ENCODE results near the gene CACNG3.
"Not testable (repeated sequence)": the region's sequence is repeated elsewhere in the genome, so short reads cannot be mapped to it uniquely, and the experiment has no call there.

CACNG3 gene

DNA sequence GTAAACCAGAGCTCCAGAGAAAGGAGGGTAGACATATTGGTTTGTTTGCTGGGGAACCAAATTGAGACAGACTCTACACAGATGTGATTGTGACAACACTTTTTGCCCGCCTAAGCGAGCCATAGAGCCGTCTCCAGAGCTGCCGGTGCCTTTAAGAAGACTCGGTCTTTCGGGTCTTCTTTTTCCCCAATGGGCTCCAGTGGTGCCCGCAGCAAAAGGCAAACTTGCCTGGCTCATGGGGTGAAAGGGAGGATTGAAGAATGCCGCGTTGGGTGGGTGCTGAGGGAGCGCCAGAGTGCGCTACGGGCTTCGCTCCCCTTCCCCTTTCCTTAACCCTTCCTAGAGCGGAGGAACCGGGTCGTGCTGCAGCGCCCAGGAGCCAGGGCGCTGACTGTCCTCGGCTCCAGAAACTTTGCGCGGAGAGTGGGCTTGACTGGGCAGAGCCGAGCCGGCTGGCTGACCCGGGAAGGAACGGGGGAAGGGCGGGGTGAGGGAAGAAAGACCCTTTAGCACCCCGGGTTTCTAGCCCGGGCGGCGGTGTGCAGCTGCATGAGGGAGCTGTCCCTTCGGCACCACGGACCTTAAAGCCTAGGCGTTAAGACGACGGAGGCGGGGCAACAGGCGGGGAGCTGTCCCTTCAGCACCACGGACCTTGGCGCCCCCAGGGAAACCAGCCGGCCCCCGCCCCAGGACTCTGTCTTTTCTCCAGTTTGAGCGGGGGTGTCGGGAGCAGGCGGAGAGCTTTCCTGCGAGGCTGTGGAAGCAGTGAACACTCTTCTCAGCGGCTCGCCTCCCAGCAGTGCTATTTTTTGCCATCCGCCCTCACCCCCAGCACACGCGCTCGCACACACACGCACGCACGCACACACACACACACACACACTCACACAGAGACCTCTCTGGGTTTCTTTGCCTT is at the start of gene CACNG3:
TSS of gene CACNG3 (plus strand) at position 880 of the 916 bp plus-strand sequence. CDS start 420 bp downstream, outside the sequence.
- in situ Hi-C loops (cut with MboI; ENCODE audit: low sequenced_read_pairs) = loop anchor here (25.0 kb wide), 1 partner anchor 518 kb away; no protein-coding TSS in a partner anchor

DNA sequence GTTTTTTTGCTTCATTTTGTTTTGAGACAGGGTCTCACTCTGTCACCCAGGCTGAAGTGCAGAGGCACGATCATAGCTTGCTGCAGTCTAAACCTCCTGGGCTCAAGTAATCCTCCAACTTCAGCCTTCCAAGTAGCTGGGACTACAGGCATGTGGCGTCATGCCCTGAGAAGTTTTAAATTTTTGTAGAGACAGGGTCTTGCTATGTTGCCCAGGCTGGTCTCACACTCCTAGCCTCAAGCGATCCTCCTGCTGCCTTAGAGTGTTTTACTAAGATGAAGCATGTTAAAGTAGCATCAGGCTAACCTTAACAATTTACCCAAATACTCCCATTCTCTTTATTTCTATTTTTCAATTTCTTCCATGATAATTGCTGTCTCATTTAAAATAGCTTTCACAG is 49.2 kb upstream of the CACNG3 start:
- in situ Hi-C loops (cut with MboI; ENCODE audit: low sequenced_read_pairs) = no loop called here

DNA sequence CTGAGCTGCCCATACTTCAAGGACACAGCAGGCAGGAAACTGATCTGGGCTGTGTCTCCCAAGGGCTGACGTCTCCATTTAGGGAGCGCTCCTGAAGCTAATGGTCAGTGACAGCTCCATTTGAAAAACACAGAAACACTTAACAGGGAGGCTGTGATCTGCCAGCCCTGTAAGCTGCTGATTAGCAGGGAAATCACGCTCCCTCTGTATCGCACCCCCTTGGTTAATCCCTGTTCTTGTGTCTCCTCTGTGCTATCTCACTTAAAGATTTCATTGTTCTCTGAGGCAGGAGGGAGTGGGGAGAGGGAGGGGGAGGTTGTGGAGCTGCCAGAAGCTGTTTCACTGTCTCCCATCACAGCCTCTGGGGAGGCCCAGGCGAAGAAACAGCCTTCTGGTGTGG is 47.4 kb upstream of the CACNG3 start:
- in situ Hi-C loops (cut with MboI; ENCODE audit: low sequenced_read_pairs) = no loop called here

DNA sequence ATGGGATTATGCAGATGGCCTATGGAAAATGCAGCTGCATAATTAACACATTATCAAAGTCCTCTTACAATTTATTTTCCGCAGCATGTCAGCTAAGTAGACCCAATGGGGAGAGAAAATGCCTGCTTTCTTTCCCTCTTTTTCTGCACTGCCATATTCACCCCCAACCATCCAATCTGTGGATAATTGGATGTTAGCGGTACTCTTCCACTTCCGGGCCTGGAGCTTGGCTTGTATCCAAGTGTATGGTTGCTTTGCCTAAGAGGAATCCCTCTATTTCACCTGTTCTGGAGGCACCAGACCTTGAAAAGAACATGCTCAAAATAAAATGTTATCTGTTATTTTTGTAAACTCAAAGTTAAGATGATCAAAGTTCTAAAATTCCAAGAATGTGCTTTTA is 41.1 kb upstream of the CACNG3 start:
- in situ Hi-C loops (cut with MboI; ENCODE audit: low sequenced_read_pairs) = no loop called here

DNA sequence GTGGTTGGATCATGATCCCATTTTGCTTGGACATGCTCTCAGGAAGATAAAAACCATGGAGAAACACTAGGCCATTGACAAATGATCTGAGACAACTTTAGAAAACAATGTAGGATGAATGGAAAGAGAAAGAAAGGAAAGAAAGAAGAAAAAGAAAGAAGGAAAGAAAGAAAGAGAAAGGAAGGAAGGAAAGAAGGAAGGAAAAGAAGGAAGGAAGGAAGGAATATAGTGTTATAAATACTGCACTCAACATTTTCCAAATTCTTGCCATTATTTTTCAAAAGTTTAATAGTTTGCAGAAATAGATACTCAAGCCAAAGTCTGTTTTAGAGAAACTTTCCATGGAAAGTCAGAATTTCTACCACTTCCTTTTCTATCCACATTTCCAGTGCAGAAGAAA is 39.2 kb upstream of the CACNG3 start:
- in situ Hi-C loops (cut with MboI; ENCODE audit: low sequenced_read_pairs) = no loop called here

DNA sequence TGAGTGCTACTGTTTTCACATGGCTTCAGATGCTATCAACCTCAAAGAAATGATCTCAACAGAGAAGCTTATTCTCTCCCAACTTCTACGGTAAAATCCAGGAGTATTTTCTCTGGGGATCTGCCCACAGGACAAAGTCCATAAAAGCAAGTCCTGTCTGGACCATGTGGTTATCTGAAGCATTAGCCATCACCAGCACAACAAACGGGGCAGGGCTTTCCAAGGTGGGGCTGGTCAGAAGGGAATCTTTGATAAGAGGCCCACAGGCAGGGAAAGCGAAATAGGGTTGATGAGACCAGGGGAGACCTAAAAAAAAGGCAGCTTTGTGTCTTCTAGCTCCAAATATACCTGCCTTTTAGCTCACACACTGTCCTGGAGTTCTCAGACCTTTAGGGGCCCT is 38.7 kb upstream of the CACNG3 start:
- in situ Hi-C loops (cut with MboI; ENCODE audit: low sequenced_read_pairs) = no loop called here

DNA sequence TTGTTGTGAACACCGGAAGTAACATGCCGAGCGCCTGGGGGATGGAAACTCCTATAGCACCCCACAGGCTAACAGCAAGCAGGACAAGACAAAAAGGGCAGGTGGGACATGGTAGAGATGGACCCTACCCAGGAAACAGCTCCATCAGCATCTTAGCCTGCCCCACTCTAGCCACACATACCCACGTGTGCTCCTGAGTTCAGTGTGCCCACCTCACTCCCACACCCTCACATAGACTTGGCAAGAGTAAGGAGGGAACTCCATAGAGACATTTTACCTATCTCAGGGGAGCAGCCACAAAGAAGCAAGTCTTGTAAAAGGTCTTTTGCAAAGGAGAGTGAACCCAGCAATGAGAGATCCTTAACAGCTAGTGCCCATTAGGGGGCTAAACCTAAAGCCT is 37.8 kb upstream of the CACNG3 start:
- in situ Hi-C loops (cut with MboI; ENCODE audit: low sequenced_read_pairs) = no loop called here

- in situ Hi-C loops (cut with MboI; ENCODE audit: low sequenced_read_pairs) = no loop called here
Measured at GRCh38 chr16:24221219-24221618, 34.9 kb upstream of the CACNG3 start.

DNA sequence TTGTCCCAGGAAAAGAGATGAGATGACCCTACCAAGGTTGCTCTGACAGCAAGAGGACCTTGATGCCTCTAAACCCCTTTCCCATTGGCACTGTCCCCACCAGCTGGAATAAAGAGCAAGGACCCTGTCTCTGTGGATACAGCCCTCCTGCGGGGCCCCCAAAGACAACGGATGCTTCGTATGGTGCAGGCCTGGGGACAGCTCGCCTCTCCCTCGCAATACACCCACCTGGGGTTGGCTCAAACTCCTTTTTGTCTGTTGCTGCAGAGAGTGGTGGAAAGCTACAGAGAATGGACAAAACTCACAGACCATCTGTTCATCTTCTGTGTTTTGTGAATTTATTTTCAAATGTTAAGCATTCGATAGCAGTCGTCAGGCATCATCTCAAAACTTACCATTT is 27.6 kb upstream of the CACNG3 start:
- in situ Hi-C loops (cut with MboI; ENCODE audit: low sequenced_read_pairs) = no loop called here

- in situ Hi-C loops (cut with MboI; ENCODE audit: low sequenced_read_pairs) = no loop called here
Measured at GRCh38 chr16:24232936-24233335, 23.2 kb upstream of the CACNG3 start.

- in situ Hi-C loops (cut with MboI; ENCODE audit: low sequenced_read_pairs) = no loop called here
Measured at GRCh38 chr16:24234737-24235136, 21.4 kb upstream of the CACNG3 start.

DNA sequence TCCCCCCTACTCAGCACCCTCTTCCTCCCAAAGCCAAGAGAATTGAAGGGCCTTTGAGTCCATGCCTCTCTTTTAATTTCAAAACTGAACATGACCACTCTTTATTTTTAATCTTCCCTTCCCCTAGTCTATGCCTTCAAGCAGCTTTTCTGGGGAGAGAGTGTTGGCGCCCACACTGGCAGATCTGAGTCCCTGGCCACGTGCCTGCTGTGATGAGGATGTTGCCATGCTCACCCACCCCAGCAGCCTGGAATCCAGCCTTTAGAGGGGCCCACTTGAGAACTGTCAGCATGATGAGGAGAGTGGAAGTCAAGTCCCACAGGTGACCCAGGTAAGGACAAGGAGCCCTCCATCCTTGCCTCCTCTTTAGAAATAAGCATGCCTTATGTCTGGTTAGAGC is 20.3 kb upstream of the CACNG3 start:
- in situ Hi-C loops (cut with MboI; ENCODE audit: low sequenced_read_pairs) = no loop called here

DNA sequence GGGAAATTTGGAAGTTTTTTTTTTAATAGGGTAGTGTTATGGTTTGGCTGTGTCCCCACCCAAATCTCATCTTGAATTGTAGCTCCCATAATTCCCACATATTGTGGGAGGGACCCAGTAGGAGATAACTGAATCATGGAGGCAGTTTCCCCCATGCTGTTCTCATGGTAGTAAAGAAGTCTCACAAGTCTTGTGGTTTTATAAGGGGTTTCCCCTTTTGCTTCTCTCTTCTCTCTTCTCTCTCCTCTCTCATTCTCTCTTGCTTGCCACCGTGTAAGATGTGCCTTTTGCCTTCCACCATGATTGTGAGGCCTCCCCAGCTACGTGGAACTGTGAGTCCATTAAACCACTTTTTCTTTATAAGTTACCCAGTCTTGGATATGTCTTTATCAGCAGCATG is 17.3 kb upstream of the CACNG3 start:
- in situ Hi-C loops (cut with MboI; ENCODE audit: low sequenced_read_pairs) = not testable (repeated sequence)

- in situ Hi-C loops (cut with MboI; ENCODE audit: low sequenced_read_pairs) = no loop called here
Measured at GRCh38 chr16:24246911-24247607, 9.1 kb upstream of the CACNG3 start.

- in situ Hi-C loops (cut with MboI; ENCODE audit: low sequenced_read_pairs) = loop anchor here (25.0 kb wide), 1 partner anchor 516 kb away; no protein-coding TSS in a partner anchor
Measured at GRCh38 chr16:24253192-24253591, 2.9 kb upstream of the CACNG3 start.

DNA sequence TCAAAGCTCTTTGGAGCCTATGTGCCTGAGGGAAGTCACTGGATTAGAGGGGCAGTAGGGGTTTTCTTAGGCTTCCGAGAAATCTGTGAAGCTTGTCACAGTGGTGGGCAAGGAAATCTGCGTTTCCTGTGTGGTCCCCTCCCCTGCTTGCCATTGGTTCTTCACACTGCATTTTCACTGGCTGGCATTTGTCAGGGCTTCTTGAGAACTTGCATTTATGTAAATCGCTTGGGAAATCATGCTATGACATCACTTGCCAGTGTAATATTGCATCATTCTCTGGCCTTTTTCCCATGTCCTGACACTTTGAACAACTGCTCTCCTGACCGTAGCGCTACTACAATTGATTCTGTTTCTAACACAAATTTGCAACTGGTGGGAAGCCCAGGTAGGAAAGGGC is 1.8 kb downstream of the CACNG3 start:
- in situ Hi-C loops (cut with MboI; ENCODE audit: low sequenced_read_pairs) = loop anchor here (25.0 kb wide), 1 partner anchor 521 kb away; no protein-coding TSS in a partner anchor

DNA sequence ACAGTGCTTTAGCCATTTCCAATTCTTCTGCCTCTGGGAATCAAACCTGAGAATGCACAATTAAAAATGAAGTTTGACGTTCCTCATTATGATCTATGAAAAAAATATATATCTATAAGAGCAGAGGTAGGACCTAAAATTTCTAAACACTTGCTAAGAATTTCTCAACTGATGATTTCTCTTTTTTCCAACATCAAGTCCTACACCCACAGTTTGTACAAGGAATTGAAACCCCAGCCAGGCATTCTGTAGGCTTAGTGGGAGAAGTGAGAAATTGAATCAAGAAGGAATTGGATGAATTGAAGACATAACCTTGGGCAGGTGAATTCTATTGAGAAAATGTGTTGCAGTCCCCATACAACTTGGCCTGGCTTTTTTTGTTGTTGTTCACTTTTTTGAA is 2.7 kb downstream of the CACNG3 start:
- in situ Hi-C loops (cut with MboI; ENCODE audit: low sequenced_read_pairs) = loop anchor here (25.0 kb wide), 1 partner anchor 521 kb away; no protein-coding TSS in a partner anchor

DNA sequence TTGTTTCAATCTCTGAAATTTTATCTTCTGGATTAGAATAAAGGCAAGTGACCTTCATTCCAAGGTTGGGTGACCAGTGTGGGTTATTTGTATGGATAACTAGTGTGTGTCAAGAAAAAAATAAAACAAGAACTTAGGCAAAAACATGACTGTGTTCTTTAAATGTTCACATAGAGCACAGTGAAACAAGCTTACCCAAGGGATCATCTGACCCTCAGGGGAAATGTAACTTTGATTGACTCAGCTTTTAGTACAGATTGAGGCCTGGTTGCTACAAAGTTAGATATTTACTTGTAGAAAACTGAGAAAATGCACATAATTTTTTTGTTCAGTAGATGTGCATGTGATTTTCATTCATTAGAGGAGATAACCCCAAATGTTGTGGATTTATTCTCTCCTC is 6.7 kb downstream of the CACNG3 start:
- in situ Hi-C loops (cut with MboI; ENCODE audit: low sequenced_read_pairs) = loop anchor here (25.0 kb wide), 1 partner anchor 526 kb away; no protein-coding TSS in a partner anchor

DNA sequence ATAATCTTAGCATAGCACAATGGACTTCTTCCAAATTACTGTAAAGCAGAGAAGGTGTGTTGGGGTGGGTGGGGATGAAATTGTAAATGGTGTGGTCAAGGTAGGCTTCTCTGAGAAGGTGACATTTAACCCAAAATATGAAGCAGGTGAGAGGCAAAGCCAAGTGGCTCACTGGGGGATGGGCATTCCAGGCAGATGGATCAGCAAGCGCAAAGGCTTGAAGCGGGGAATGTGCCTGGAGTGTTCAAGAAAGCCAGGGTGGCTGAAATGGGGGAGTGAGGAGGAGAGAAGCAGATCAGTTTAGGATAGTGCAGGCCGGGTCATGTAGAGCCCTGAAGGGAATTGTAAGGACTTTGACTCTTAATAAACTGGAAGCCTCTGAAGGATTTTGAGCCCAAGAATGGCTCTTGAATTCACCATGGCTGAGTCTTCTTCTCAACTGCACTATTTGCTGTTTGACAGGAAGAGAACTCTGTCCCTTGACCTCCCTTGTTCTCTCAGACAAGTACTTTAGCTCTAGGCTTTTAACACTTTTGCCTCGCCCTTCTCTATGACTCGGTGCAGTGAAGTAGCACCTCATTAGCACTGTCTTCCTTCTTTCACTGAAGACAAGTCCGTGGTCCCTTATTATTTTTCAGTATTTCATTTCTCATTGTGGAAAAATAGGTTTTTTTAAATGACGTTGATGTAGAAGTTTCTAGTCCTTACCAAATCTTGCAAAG is 14.7 kb downstream of the CACNG3 start:
- in situ Hi-C loops (cut with MboI; ENCODE audit: low sequenced_read_pairs) = loop anchor here (25.0 kb wide), 1 partner anchor 534 kb away; no protein-coding TSS in a partner anchor

DNA sequence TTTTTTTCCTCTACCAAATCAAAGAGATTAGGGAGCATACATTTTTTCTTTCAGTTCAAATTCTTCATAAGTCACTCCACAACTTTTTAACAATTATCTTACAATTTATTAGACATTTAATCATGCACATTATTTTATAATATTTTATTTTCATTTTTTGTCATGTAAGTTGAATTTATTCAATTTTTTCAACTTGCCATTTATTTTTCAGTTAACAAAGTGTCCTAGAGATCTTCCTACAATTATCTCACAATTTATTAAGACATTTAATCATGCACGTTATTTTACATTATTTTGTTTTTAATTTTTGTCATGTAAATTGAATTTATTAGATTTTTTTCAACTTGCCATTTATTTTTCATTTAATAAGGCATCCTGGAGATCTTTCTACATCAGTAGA is 16.2 kb downstream of the CACNG3 start:
- in situ Hi-C loops (cut with MboI; ENCODE audit: low sequenced_read_pairs) = loop anchor here (25.0 kb wide), 1 partner anchor 535 kb away; no protein-coding TSS in a partner anchor
